ENCODE data around the gene SNF8. TPM values are rescaled to one million over a fixed set of nuclear protein-coding genes. Genes with fewer than 3 reads are reported as not detected.

The SNF8 gene
- polyA plus RNA-seq, 1 donor: 63.4 TPM

- no peak for DNase-seq (ENCODE audit: low read depth)
Observed at GRCh38 chr17:48892940-48893645, 51.5 kb downstream of the SNF8 start.

GRCh38 chr17:48890086-48890485 is 54.6 kb downstream of the SNF8 start:
- no peak for DNase-seq (ENCODE audit: low read depth)

- DNase-seq (ENCODE audit: low read depth): no peak
Observed at GRCh38 chr17:48883171-48883570, 61.5 kb downstream of the SNF8 start.

- DNase-seq (ENCODE audit: low read depth): no peak
Observed at GRCh38 chr17:48882272-48882671, 62.4 kb downstream of the SNF8 start.

Other genes with a start within 250 kb of the SNF8 start
- gene PRAC1, start 222.3 kb downstream of the SNF8 start, polyA plus RNA-seq (ENCODE audit: insufficient read length): not detected
- gene PRAC2, start 221.7 kb downstream of the SNF8 start, polyA plus RNA-seq (ENCODE audit: insufficient read length): not detected
- gene HOXB13, start 216.1 kb downstream of the SNF8 start, polyA plus RNA-seq (ENCODE audit: insufficient read length): not detected
- gene TTLL6, start 127.6 kb downstream of the SNF8 start, polyA plus RNA-seq (ENCODE audit: insufficient read length): not detected
- 44.5 TPM for gene CALCOCO2, start 113.8 kb downstream of the SNF8 start, polyA plus RNA-seq (ENCODE audit: insufficient read length)
- 128 TPM for gene ATP5MC1, start 52.1 kb downstream of the SNF8 start, polyA plus RNA-seq (ENCODE audit: insufficient read length)
- 56.6 TPM for gene UBE2Z, start 36.4 kb downstream of the SNF8 start, polyA plus RNA-seq (ENCODE audit: insufficient read length)
- not detected for gene GIP, start 23.8 kb upstream of the SNF8 start, polyA plus RNA-seq (ENCODE audit: insufficient read length)
- 10.5 TPM for gene IGF2BP1, start 52.5 kb upstream of the SNF8 start, polyA plus RNA-seq (ENCODE audit: insufficient read length)
- 0.16 TPM for gene B4GALNT2, start 187.9 kb upstream of the SNF8 start, polyA plus RNA-seq (ENCODE audit: insufficient read length)